Tibial nerve (tissue), 4 donors: ENCODE data around the gene PALM.

Experiments
- CTCF ChIP-seq, 5 experiments: fragments of 200-600 bp in 3 of 5; fragments of 450-650 bp in 2 of 5; sonication (generic) in 3 of 5; IDR thresholded peaks; one replicate each; pipeline ENCODE4 v1.5.1; 2016 to 2019; ENCODE audit warnings: antibody characterized with exemption in 5 of 5, mild to moderate bottlenecking in 3 of 5, moderate library complexity in 2 of 5
- EP300 ChIP-seq, 2 donors: sonication (generic); formaldehyde crosslinking; IDR thresholded peaks; one replicate each; pipeline ENCODE4 v1.6.1; 2017; ENCODE audit warnings: antibody characterized with exemption in 2 of 2, mild to moderate bottlenecking in 1 of 2
- POLR2A ChIP-seq, 2 donors: fragments of 450-650 bp; IDR thresholded peaks; one replicate each; pipeline ENCODE4 v1.6.1; 2017; ENCODE audit warnings: antibody characterized with exemption in 2 of 2, mild to moderate bottlenecking in 2 of 2, moderate library complexity in 2 of 2

GRCh38 chr19:750640-751423 is 42.1 kb downstream of the PALM start, which contains the start of gene MISP:
- no peak for TF ChIP-seq CTCF (IDR thresholded peaks at IDR 0.05)
- TF ChIP-seq EP300 (IDR thresholded peaks at IDR 0.05): no peak
- TF ChIP-seq POLR2A (IDR thresholded peaks at IDR 0.05): no peak
